Prostate gland (tissue), 2 donors: Measurements from ENCODE around the gene AMBP.

Experiments used
- POLR2A ChIP-seq: fragments of 450-650 bp; IDR thresholded peaks from one replicate; pipeline ENCODE4 v1.6.1; 2016; ENCODE audit warnings: antibody characterized with exemption, mild to moderate bottlenecking
- TF ChIP-seq, protein P1 (sequence below), 4 experiments: fragments of 200-600 bp in 2 of 4; fragments of 450-650 bp in 2 of 4; sonication (generic) in 2 of 4; IDR thresholded peaks; 1 replicate in 3 of 4; 2 replicates in 1 of 4; pipeline ENCODE4 v1.5.1; 2016 to 2019; ENCODE audit warnings: antibody characterized with exemption in 4 of 4, mild to moderate bottlenecking in 2 of 4, moderate library complexity in 2 of 4

DNA sequence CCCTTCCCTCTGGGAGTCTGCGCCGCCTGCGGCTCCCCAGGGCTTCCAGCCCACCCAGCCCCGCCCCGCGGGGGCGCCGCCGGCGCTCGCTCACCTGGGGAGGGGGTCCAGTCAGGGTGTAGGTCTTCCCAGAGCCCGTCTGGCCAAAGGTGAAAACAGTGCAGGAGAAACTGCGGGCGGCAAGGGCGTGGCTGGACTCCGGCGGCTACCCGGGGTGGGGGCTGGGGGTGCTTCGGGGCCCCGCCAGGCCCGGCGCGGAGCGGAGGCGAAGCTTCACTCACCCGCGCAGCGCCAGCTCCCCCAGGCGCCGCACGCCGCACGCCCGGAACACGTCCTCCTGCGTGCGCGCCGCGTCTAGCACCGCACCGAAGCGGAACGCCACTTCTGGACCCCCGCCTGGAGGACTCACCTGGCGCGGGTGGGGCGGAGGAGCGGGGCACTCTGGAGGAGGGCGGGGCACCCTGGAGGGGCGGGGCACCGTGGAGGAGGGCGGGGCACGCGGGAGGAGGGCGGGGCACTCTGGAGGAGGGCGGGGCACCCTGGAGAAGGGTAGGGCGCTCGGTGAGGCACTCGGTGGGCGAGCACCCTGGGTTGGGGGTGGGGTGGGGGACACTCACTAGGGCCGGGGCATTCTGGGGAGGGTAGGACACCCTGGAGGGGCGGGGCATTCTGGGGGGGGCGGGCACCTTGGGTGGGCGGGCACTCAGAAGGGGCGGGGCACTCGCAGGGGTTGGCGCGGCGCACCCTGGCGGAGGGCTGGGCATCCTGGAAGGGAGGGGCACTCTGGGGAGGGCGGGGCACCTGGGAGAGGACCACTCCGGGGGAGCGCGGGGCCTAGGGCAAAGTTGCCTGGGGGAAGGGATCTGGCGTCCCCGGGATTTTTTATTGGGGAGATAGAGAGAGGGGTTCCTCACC is 20.2 kb upstream of the AMBP start:
- TF ChIP-seq, protein P1, sequence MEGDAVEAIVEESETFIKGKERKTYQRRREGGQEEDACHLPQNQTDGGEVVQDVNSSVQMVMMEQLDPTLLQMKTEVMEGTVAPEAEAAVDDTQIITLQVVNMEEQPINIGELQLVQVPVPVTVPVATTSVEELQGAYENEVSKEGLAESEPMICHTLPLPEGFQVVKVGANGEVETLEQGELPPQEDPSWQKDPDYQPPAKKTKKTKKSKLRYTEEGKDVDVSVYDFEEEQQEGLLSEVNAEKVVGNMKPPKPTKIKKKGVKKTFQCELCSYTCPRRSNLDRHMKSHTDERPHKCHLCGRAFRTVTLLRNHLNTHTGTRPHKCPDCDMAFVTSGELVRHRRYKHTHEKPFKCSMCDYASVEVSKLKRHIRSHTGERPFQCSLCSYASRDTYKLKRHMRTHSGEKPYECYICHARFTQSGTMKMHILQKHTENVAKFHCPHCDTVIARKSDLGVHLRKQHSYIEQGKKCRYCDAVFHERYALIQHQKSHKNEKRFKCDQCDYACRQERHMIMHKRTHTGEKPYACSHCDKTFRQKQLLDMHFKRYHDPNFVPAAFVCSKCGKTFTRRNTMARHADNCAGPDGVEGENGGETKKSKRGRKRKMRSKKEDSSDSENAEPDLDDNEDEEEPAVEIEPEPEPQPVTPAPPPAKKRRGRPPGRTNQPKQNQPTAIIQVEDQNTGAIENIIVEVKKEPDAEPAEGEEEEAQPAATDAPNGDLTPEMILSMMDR (IDR thresholded peaks at IDR 0.05), result no peak
- TF ChIP-seq POLR2A, result no peak
